OCI-LY7 (cell line): Measurements from ENCODE around the gene CASP10. TPM values are rescaled to one million over a fixed set of nuclear protein-coding genes. Genes with fewer than 3 reads are reported as not detected.
A peak's percentile ranks its signal among the peaks of the same experiment; 100 is the strongest.

ENCODE experiments used
- BruUV-seq: library from RNA; stranded (reverse); fragments of 400-500 nt; replicated peaks from 2 replicates; lab custom pipeline; 2021; lab: Mats Ljungman, UMichigan
- CTCF ChIA-PET: fragments of 300-600 bp; sonication (Branson Sonifier 250); formaldehyde crosslinking; loops from one replicate; lab custom pipeline; 2022; ENCODE audit warnings: antibody characterized with exemption; ENCODE audit not compliant: unreplicated experiment; lab: Charles Lee
- POLR2A ChIA-PET: fragments of 300-600 bp; sonication (Branson Sonifier 250); formaldehyde crosslinking; loops from one replicate; lab custom pipeline; 2022; ENCODE audit warnings: antibody characterized with exemption; lab: Charles Lee
- DNase-seq: peaks from one replicate; pipeline ENCODE4 v3.0.0-alpha.2; 2015; ENCODE audit warnings: low spot score
- H2AFZ ChIP-seq: fragments of 200-600 bp; sonication (generic), shearing (Covaris generic); 2 replicates; pipeline ENCODE4 v1.6.1; 2014; ENCODE audit warnings: mild to moderate bottlenecking, antibody characterized with exemption, low read length, moderate library complexity
- H3K27ac ChIP-seq: fragments of 200-600 bp; sonication (generic); 2 replicates; pipeline ENCODE4 v1.5.1; 2014; ENCODE audit warnings: mixed run types, low read depth, mild to moderate bottlenecking, moderate library complexity, low read length, inconsistent platforms; ENCODE audit not compliant: poor library complexity, severe bottlenecking
- H3K36me3 ChIP-seq: fragments of 200-600 bp; sonication (generic); 2 replicates; pipeline ENCODE4 v1.6.1; 2014; ENCODE audit warnings: mild to moderate bottlenecking, antibody characterized with exemption, low read length, moderate library complexity, mixed read lengths; ENCODE audit not compliant: insufficient read depth
- H3K4me1 ChIP-seq: fragments of 200-600 bp; sonication (generic); 2 replicates; pipeline ENCODE4 v1.5.1; 2014; ENCODE audit warnings: mild to moderate bottlenecking, low read length; ENCODE audit not compliant: insufficient read depth, poor library complexity, severe bottlenecking
- H3K4me2 ChIP-seq: fragments of 200-600 bp; sonication (generic); 2 replicates; pipeline ENCODE4 v1.6.1; 2014; ENCODE audit warnings: mild to moderate bottlenecking, low read length
- H3K4me3 ChIP-seq: fragments of 200-600 bp; sonication (generic); 2 replicates; pipeline ENCODE4 v1.5.1; 2014; ENCODE audit warnings: mild to moderate bottlenecking, low read depth, low read length; ENCODE audit not compliant: poor library complexity, severe bottlenecking
- H3K79me2 ChIP-seq: fragments of 200-600 bp; sonication (generic); 2 replicates; pipeline ENCODE4 v1.6.1; 2016; ENCODE audit warnings: low read depth, mild to moderate bottlenecking, low read length, moderate library complexity, mixed read lengths; ENCODE audit not compliant: insufficient read depth
- H3K9me2 ChIP-seq: fragments of 200-600 bp; sonication (generic); 2 replicates; pipeline ENCODE4 v1.6.1; 2016; ENCODE audit warnings: mild to moderate bottlenecking, low read length, mixed read lengths; ENCODE audit not compliant: insufficient read depth
- H3K9me3 ChIP-seq: fragments of 200-600 bp; sonication (generic); 2 replicates; pipeline ENCODE4 v1.6.1; 2014; ENCODE audit warnings: mild to moderate bottlenecking, mixed run types, low read length, mixed read lengths
- H4K20me1 ChIP-seq: fragments of 200-600 bp; sonication (generic); 2 replicates; pipeline ENCODE4 v1.6.1; 2014; ENCODE audit warnings: mild to moderate bottlenecking, antibody characterized with exemption, low read length, moderate library complexity, mixed read lengths; ENCODE audit not compliant: insufficient read depth
- CTCF ChIP-seq: fragments of 200-600 bp; sonication (generic); conservative IDR thresholded peaks from 2 replicates; pipeline ENCODE4 v1.5.1; 2014; ENCODE audit warnings: mild to moderate bottlenecking, antibody characterized with exemption, low read length, moderate library complexity, mixed read lengths
- EZH2phosphoT487 ChIP-seq: fragments of 200-600 bp; sonication (generic); IDR thresholded peaks from 2 replicates; pipeline ENCODE4 v1.6.1; 2018; ENCODE audit warnings: low read depth, borderline replicate concordance, mild to moderate bottlenecking, mixed run types, antibody characterized with exemption, low read length, moderate library complexity, mixed read lengths
- intact Hi-C: fragments of 100-400 bp; cut with micrococcal nuclease; formaldehyde crosslinking; loops from one replicate; pipeline ENCODE4 v1.10.0; 2022; ENCODE audit not compliant: unreplicated experiment
- total RNA-seq, 2 experiments: library from RNA; depleted of rRNA in 1 of 2; stranded (reverse); fragments of >200 nt in 1 of 2; shearing (Covaris generic) in 1 of 2; gene quantifications; 2 replicates each; pipeline ENCODE4 v1.2.3, GENCODE V29; 2014 to 2022

The CASP10 gene
- total RNA-seq, 2 experiments from 2014 or later, result 0.51 to 1.2 TPM

DNA sequence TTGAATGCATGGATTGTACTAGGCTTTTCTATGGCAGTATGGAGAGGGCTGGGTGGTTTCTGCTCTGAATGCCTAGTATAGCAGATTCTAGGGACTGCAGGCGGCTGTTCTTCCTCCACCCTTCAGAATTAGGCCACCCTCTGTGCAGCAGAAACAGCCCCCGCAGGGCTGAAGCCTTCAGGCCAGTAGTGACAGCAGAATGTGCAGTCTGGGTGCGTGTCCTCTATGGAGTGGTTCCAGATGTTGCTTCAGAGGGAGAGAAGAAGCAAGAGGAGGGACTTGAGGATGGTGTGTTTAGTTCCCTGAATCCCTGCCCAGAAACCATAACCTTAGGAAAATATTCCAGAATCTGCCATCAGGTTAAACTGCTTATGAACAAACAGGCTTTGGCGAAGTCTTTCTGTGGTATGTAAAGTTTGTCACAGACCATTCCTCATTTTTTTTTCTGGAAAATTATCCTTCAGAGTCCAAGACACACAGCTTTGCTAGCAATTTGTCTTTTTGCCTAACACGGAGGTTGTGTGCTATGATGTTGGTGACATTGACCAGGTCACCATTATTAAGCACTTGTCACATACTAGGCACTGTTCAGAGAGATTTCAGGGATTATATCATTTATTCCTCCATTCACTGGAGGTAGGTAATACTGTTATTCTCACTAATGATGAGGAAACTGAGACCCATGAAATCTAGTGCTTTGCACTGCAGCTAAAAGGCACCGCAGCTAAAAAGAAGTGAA, 21.1 kb downstream of the CASP10 start:
- intact Hi-C loops, result no loop called here
- DNase-seq, result no peak
- Histone ChIP-seq H3K4me2 (peak overlapping the region; percentile 29), H3K9me2 (no peaks in the 10 kb centered on the region), H3K9me3 (no peaks in the 10 kb centered on the region), H2AFZ (no peak overlapping the region), H3K4me3 (no peak overlapping the region), H3K27ac (no peak overlapping the region), H3K79me2 (no peaks in the 10 kb centered on the region), H3K36me3 (no peaks in the 10 kb centered on the region), H3K4me1 (peaks cover 20% of the 10 kb centered on the region), H4K20me1 (no peaks in the 10 kb centered on the region)
- POLR2A ChIA-PET, result interaction anchor here (0.6 to 1.6 kb wide), 2 partner anchors 10 to 15 kb away, joined by 3 read pairs; no protein-coding TSS in a partner anchor
- TF ChIP-seq CTCF (no peak), EZH2phosphoT487 (no peak)
- BruUV-seq, result no TSS peak
- CTCF ChIA-PET, result no interaction called here

DNA sequence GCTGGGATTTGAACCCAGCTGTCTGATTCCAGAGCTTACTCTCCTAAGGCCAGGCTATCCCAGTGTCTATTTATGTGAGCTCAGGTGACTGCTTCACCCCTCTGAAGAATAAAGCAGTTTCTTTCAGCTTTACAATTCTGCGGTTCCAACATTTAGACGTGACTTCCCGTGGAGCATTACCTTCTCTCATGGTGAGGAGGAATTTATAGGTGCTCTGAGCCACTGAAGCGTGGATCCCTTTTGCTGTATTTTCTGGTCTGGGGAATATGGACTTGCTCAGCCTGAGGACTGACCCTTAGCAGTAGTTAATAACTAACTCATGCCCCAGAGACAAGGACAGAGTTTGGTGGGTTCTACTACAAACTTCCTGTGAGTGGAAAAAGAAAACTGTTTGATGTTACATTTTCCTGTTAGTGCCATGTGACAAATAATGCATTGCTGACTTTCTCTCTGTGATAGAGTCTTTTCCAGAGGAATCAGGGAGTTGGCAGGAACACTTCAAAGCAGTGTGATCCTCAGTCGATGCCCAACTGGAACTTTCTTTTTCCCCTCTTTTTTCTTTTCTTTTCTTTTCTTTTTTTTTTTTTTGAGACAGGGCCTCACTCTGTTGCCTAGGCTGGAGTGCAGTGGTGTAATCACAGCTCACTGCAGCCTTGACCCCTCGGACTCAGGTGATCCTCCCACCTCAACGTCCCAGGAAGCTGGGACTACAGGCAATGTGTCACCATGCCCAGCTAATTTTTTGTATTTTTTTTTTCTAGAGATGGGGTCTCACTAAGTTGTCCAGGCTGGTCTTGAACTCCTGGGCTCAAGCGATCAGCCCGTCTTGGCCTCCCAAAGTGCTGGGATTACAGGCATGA, 21.9 kb downstream of the CASP10 start:
- H4K20me1 ChIP-seq, result no peaks in the 10 kb centered on the region
- peak overlapping the region; percentile 29 for H3K4me2 ChIP-seq
- no TSS peak for BruUV-seq
- no peak overlapping the region for H3K27ac ChIP-seq
- intact Hi-C loops, result no loop called here
- H2AFZ ChIP-seq, result no peak overlapping the region
- no peaks in the 10 kb centered on the region for H3K79me2 ChIP-seq
- ChIA-PET POLR2A (interaction anchor here (0.7 to 1.6 kb wide), 2 partner anchors 10 to 159 kb away, joined by 3 read pairs; no protein-coding TSS in a partner anchor), CTCF (no interaction called here)
- TF ChIP-seq EZH2phosphoT487, result no peak
- TF ChIP-seq CTCF, result no peak
- H3K9me2 ChIP-seq, result no peaks in the 10 kb centered on the region
- peaks cover 23% of the 10 kb centered on the region for H3K4me1 ChIP-seq
- no peaks in the 10 kb centered on the region for H3K9me3 ChIP-seq
- no peaks in the 10 kb centered on the region for H3K36me3 ChIP-seq
- H3K4me3 ChIP-seq, result no peak overlapping the region
- DNase-seq, result peak; percentile 26
